SK-N-SH (cell line): ENCODE results near the gene KSR2. TPM values are rescaled to one million over a fixed set of nuclear protein-coding genes. Genes with fewer than 3 reads are reported as not detected.

ENCODE experiments used
- CTCF ChIA-PET: fragments of 300-600, 350-600 bp; formaldehyde crosslinking; extraction: SDS; loops from one replicate; lab custom pipeline; 2021; lab: Yijun Ruan, JAX
- POLR2A ChIA-PET: fragments of 350-600 bp; sonication (Branson Sonifier 250); formaldehyde crosslinking; extraction: SDS; loops from one replicate; lab custom pipeline; 2020; ENCODE audit warnings: antibody characterized with exemption, inconsistent platforms; lab: Yijun Ruan, JAX
- DNase-seq: peaks from one replicate; pipeline ENCODE4 v3.0.0; 2012
- H2AFZ ChIP-seq: fragments of 200-600 bp; sonication (generic); 2 replicates; pipeline ENCODE4 v1.8.1; 2016; ENCODE audit warnings: antibody characterized with exemption, mild to moderate bottlenecking, low read depth
- H3F3A ChIP-seq: fragments of 200-600 bp; sonication (generic); replicated peaks from 2 replicates; pipeline ENCODE3; 2016; ENCODE audit warnings: antibody characterized with exemption, mild to moderate bottlenecking; ENCODE audit not compliant: insufficient read depth
- H3K27ac ChIP-seq, 2 experiments: fragments of 200-500 bp in 1 of 2; fragments of 200-600 bp in 1 of 2; sonication (Bioruptor generic) in 1 of 2; sonication (generic), shearing (Covaris generic) in 1 of 2; 2 replicates each; pipeline versions ENCODE4 v1.5.1 to v1.6.1; 2014 to 2016; ENCODE audit warnings: low read depth in 2 of 2, inconsistent platforms in 1 of 2, low read length in 1 of 2, mild to moderate bottlenecking in 1 of 2, mixed read lengths in 1 of 2
- H3K27me3 ChIP-seq: fragments of 200-600 bp; sonication (generic), shearing (Covaris generic); 2 replicates; pipeline ENCODE4 v1.6.1; 2016; ENCODE audit warnings: mixed run types; ENCODE audit not compliant: insufficient read depth
- H3K36me3 ChIP-seq, 2 experiments: fragments of 200-500 bp in 1 of 2; fragments of 200-600 bp in 1 of 2; sonication (Bioruptor generic) in 1 of 2; sonication (generic) in 1 of 2; replicated peaks in 1 of 2; 2 replicates each; pipeline versions ENCODE3 to v1.5.1; 2014 to 2016; ENCODE audit warnings: low read length in 1 of 2, mild to moderate bottlenecking in 1 of 2; ENCODE audit not compliant: insufficient read depth in 2 of 2, control insufficient read depth in 1 of 2
- H3K4me1 ChIP-seq, 2 experiments: fragments of 200-500 bp in 1 of 2; fragments of 200-600 bp in 1 of 2; sonication (Bioruptor generic) in 1 of 2; sonication (generic), shearing (Covaris generic) in 1 of 2; 2 replicates each; pipeline versions ENCODE4 v1.5.1 to v1.6.1; 2014 to 2016; ENCODE audit warnings: low read depth in 1 of 2, low read length in 1 of 2, mixed run types in 1 of 2; ENCODE audit not compliant: insufficient read depth in 2 of 2, control insufficient read depth in 1 of 2
- H3K4me2 ChIP-seq: fragments of 200-600 bp; sonication (generic), shearing (Covaris generic); 2 replicates; pipeline ENCODE4 v1.6.1; 2017; ENCODE audit warnings: mixed run types
- H3K4me3 ChIP-seq, 2 experiments: fragments of 200-500 bp in 1 of 2; fragments of 200-600 bp in 1 of 2; sonication (Bioruptor generic) in 1 of 2; sonication (generic), shearing (Covaris generic) in 1 of 2; 2 replicates each; pipeline versions ENCODE4 v1.5.1 to v1.8.1; 2014 to 2016; ENCODE audit warnings: low read depth in 2 of 2, inconsistent platforms in 1 of 2, low read length in 1 of 2, mild to moderate bottlenecking in 1 of 2, mixed read lengths in 1 of 2, moderate library complexity in 1 of 2
- H3K79me2 ChIP-seq: fragments of 200-600 bp; sonication (generic); 2 replicates; pipeline ENCODE4 v1.8.1; 2017; ENCODE audit warnings: mild to moderate bottlenecking; ENCODE audit not compliant: insufficient read depth
- H3K9ac ChIP-seq: fragments of 200-600 bp; sonication (generic); 2 replicates; pipeline ENCODE4 v1.6.1; 2017; ENCODE audit warnings: mixed run types
- H3K9me2 ChIP-seq: fragments of 200-600 bp; sonication (generic); 2 replicates; pipeline ENCODE4 v1.6.1; 2017; ENCODE audit warnings: mixed run types
- H3K9me3 ChIP-seq: fragments of 200-600 bp; sonication (generic); 2 replicates; pipeline ENCODE4 v1.6.1; 2017; ENCODE audit warnings: mixed run types, mild to moderate bottlenecking, moderate library complexity
- H4K20me1 ChIP-seq: fragments of 200-600 bp; sonication (generic); 2 replicates; pipeline ENCODE4 v1.6.1; 2017; ENCODE audit warnings: mild to moderate bottlenecking, mixed run types; ENCODE audit not compliant: insufficient read depth
- EZH2phosphoT487 ChIP-seq: fragments of 200-600 bp; sonication (generic); IDR thresholded peaks from 2 replicates; pipeline ENCODE4 v1.6.1; 2017; ENCODE audit warnings: low read depth, mixed run types, mild to moderate bottlenecking, antibody characterized with exemption, moderate library complexity, borderline replicate concordance
- FOXM1 ChIP-seq: IDR thresholded peaks from 2 replicates; pipeline ENCODE4 v1.4.0; 2012; ENCODE audit warnings: low read depth, mild to moderate bottlenecking
- GATA2 ChIP-seq: sonication (generic); formaldehyde crosslinking; IDR thresholded peaks from 2 replicates; pipeline ENCODE4 v1.5.0; 2020; ENCODE audit warnings: mild to moderate bottlenecking, missing genetic modification reagents
- JUND ChIP-seq: IDR thresholded peaks from 2 replicates; pipeline ENCODE4 v1.4.0; 2012
- MEF2A ChIP-seq: IDR thresholded peaks from 2 replicates; pipeline ENCODE4 v1.4.0; 2012; ENCODE audit warnings: low read depth, borderline replicate concordance
- NFIC ChIP-seq: IDR thresholded peaks from 2 replicates; pipeline ENCODE4 v1.4.0; 2012; ENCODE audit warnings: borderline replicate concordance
- PBX3 ChIP-seq: IDR thresholded peaks from 2 replicates; pipeline ENCODE4; 2012
- POLR2AphosphoS5 ChIP-seq: IDR thresholded peaks from 2 replicates; pipeline ENCODE4 v1.6.1; 2012; ENCODE audit warnings: low read depth, low read length
- RXRA ChIP-seq: IDR thresholded peaks from 2 replicates; pipeline ENCODE4 v1.4.0; 2012; ENCODE audit warnings: low read depth, mild to moderate bottlenecking, borderline replicate concordance
- SIN3A ChIP-seq: IDR thresholded peaks from 2 replicates; pipeline ENCODE4 v1.6.1; 2012; ENCODE audit warnings: low read depth, mild to moderate bottlenecking, low read length, moderate library complexity, borderline replicate concordance
- TCF12 ChIP-seq: IDR thresholded peaks from 2 replicates; pipeline ENCODE4 v1.4.0; 2012
- TEAD4 ChIP-seq: IDR thresholded peaks from 2 replicates; pipeline ENCODE4 v1.4.0; 2012; ENCODE audit warnings: mild to moderate bottlenecking, borderline replicate concordance; ENCODE audit not compliant: insufficient read depth
- USF1 ChIP-seq: IDR thresholded peaks from 2 replicates; pipeline ENCODE4 v1.4.0; 2012; ENCODE audit warnings: low read depth, borderline replicate concordance
- YY1 ChIP-seq: IDR thresholded peaks from 2 replicates; pipeline ENCODE4 v1.4.0; 2012; ENCODE audit warnings: low read depth, mild to moderate bottlenecking
- WGBS: methylation state at CpG from one replicate; pipeline ENCODE4 v1.1.6; 2017; ENCODE audit warnings: low lambda C conversion rate; 5-methylcytosine and 5-hydroxymethylcytosine counted together
- polyA plus RNA-seq, 3 experiments: library from polyadenylated mRNA; depleted of rRNA; stranded (reverse); fragments of >200 nt; gene quantifications; 2 replicates each; pipeline ENCODE4 v1.2.3, GENCODE V29; 2012
- TF ChIP-seq, protein P1 (sequence below): IDR thresholded peaks from 2 replicates; pipeline ENCODE4 v1.4.0; 2012; ENCODE audit warnings: low read depth, borderline replicate concordance

The KSR2 gene
- polyA plus RNA-seq, 1 of the 3 experiments (the other 2 are of a cell fraction): 0.12 TPM

DNA sequence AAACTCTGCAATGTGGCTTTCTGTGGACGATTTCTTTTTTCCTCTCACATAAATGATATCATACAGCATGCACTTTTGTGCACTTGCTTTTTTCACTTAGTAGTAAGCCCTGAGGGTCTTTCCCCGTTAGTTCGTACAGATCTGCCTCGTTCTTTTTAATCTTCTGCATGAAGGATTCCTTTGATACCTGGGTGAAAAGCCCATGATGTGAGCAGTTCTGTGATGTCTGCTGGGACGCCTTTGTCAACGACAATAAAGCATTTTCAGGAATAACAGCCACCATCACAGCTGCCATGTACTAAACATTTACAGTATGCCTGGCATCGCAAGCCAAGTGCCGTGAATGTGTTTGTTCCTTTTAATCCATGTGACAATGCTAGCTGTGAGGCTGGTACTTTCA, 99.2 kb downstream of the KSR2 start (continued):
- no peak for TF ChIP-seq FOXM1
- no peak for TF ChIP-seq SIN3A
- TF ChIP-seq, protein P1, sequence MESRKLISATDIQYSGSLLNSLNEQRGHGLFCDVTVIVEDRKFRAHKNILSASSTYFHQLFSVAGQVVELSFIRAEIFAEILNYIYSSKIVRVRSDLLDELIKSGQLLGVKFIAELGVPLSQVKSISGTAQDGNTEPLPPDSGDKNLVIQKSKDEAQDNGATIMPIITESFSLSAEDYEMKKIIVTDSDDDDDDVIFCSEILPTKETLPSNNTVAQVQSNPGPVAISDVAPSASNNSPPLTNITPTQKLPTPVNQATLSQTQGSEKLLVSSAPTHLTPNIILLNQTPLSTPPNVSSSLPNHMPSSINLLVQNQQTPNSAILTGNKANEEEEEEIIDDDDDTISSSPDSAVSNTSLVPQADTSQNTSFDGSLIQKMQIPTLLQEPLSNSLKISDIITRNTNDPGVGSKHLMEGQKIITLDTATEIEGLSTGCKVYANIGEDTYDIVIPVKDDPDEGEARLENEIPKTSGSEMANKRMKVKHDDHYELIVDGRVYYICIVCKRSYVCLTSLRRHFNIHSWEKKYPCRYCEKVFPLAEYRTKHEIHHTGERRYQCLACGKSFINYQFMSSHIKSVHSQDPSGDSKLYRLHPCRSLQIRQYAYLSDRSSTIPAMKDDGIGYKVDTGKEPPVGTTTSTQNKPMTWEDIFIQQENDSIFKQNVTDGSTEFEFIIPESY: no peak
- TF ChIP-seq RXRA: no peak
- no peak for TF ChIP-seq YY1
- TF ChIP-seq NFIC: no peak
- no peak for TF ChIP-seq GATA2 (CRISPR knock-in tag)
- no peak for TF ChIP-seq POLR2AphosphoS5
- TF ChIP-seq TEAD4: no peak
- TF ChIP-seq USF1: no peak
- TF ChIP-seq JUND: no peak
- TF ChIP-seq TCF12: no peak
- TF ChIP-seq EZH2phosphoT487: no peak
- TF ChIP-seq, all 33 proteins: peak for 0

- H3K9me2 ChIP-seq: no peaks in the 10 kb centered on the region
- no peaks in the 10 kb centered on the region for H3K36me3 ChIP-seq
- H3K79me2 ChIP-seq: no peaks in the 10 kb centered on the region
- no peak overlapping the region for H2AFZ ChIP-seq
- H3K9ac ChIP-seq: no peak overlapping the region
- H3F3A ChIP-seq: no peaks in the 10 kb centered on the region
- no peak overlapping the region for H3K27ac ChIP-seq
- POLR2A ChIA-PET: no interaction called here
- no peaks in the 10 kb centered on the region for H4K20me1 ChIP-seq
- no peaks in the 10 kb centered on the region for H3K9me3 ChIP-seq
- CTCF ChIA-PET: interaction anchor here (0.6 to 2.9 kb wide), 2 partner anchors 10 to 548 kb away, joined by 3 to 14 read pairs; no protein-coding TSS in a partner anchor
- no peak overlapping the region for H3K4me3 ChIP-seq
- no peak overlapping the region for H3K4me2 ChIP-seq
- WGBS: 66% methylated on average over 4 of the region's 5 CpGs
- no peaks in the 10 kb centered on the region for H3K27me3 ChIP-seq
- DNase-seq: no peak
- H3K4me1 ChIP-seq: no peaks in the 10 kb centered on the region
- TF ChIP-seq NFIC (no peak), PBX3 (no peak), MEF2A (no peak)
Observed at GRCh38 chr12:117867348-117867747, 101.4 kb downstream of the KSR2 start.
